GM21360 (cell line): ENCODE results near the gene RALGPS1.

Experiments used
- ATAC-seq: cut with Tn5 transposase; IDR thresholded peaks from one replicate; pipeline ENCODE4 v1.9.1; 2021; ENCODE audit warnings: mild to moderate bottlenecking, moderate library complexity; ENCODE audit not compliant: unreplicated experiment

Gene RALGPS1

GRCh38 chr9:127092041-127092608 lies 177.5 kb downstream of the RALGPS1 start:
- ATAC-seq = no peak

- no peak for ATAC-seq
These were observed 178.9 kb downstream of the RALGPS1 start for GRCh38 chr9:127093319-127094020.

- no peak for ATAC-seq
These were observed 180.8 kb downstream of the RALGPS1 start for GRCh38 chr9:127095411-127095810.

- no peak for ATAC-seq
These were observed 181.6 kb downstream of the RALGPS1 start for GRCh38 chr9:127096208-127096607.

GRCh38 chr9:127097683-127098082 lies 183.1 kb downstream of the RALGPS1 start:
- no peak for ATAC-seq

- no peak for ATAC-seq
These were observed 184.5 kb downstream of the RALGPS1 start for GRCh38 chr9:127098916-127099553.

- ATAC-seq = no peak
These were observed 185.1 kb downstream of the RALGPS1 start for GRCh38 chr9:127099664-127100063.

- no peak for ATAC-seq
These were observed 187.6 kb downstream of the RALGPS1 start for GRCh38 chr9:127102176-127102575.

- ATAC-seq = no peak
These were observed 188.2 kb downstream of the RALGPS1 start for GRCh38 chr9:127102788-127103187.

- no peak for ATAC-seq
These were observed 190.2 kb downstream of the RALGPS1 start for GRCh38 chr9:127104581-127105311.

- no peak for ATAC-seq
These were observed 191.4 kb downstream of the RALGPS1 start for GRCh38 chr9:127105805-127106465.

GRCh38 chr9:127106466-127106855 lies 191.9 kb downstream of the RALGPS1 start:
- no peak for ATAC-seq

- ATAC-seq = no peak
These were observed 192.8 kb downstream of the RALGPS1 start for GRCh38 chr9:127107171-127107928.

- ATAC-seq = no peak
These were observed 193.6 kb downstream of the RALGPS1 start for GRCh38 chr9:127107929-127108876.

- no peak for ATAC-seq
These were observed 194.7 kb downstream of the RALGPS1 start for GRCh38 chr9:127109212-127109711.

GRCh38 chr9:127112056-127112455 lies 197.5 kb downstream of the RALGPS1 start:
- ATAC-seq = no peak

- no peak for ATAC-seq
These were observed 198.2 kb downstream of the RALGPS1 start for GRCh38 chr9:127112735-127113161.

- no peak for ATAC-seq
These were observed 198.8 kb downstream of the RALGPS1 start for GRCh38 chr9:127113191-127113972.
